ENCODE results near the gene BNC2.

The BNC2 gene

DNA sequence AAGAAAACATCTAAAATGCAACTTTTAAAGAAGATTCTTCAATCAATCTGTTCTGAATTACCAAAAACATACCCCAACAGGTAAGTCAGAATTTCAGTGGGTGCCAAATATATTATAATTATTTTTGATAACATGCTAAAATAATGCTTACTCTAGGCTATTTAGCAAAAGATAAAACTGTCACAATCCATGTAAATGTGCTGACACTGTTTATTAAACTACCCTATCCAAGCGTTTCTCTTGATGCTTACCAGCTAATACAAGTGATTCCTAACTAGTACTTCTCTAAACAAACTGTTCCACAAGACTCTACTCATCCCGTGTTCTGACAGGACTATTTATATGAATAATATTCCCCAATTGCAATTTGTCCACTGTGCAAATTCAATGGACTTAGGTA is 236.7 kb downstream of the BNC2 start:
- TF ChIP-seq, protein P1, sequence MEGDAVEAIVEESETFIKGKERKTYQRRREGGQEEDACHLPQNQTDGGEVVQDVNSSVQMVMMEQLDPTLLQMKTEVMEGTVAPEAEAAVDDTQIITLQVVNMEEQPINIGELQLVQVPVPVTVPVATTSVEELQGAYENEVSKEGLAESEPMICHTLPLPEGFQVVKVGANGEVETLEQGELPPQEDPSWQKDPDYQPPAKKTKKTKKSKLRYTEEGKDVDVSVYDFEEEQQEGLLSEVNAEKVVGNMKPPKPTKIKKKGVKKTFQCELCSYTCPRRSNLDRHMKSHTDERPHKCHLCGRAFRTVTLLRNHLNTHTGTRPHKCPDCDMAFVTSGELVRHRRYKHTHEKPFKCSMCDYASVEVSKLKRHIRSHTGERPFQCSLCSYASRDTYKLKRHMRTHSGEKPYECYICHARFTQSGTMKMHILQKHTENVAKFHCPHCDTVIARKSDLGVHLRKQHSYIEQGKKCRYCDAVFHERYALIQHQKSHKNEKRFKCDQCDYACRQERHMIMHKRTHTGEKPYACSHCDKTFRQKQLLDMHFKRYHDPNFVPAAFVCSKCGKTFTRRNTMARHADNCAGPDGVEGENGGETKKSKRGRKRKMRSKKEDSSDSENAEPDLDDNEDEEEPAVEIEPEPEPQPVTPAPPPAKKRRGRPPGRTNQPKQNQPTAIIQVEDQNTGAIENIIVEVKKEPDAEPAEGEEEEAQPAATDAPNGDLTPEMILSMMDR (IDR thresholded peaks at IDR 0.05; ENCODE audit: borderline replicate concordance, control extremely low read depth, extremely low read depth, insufficient read depth, missing control alignments) = no peak
- in situ Hi-C loops (cut with MboI; ENCODE audit: low sequenced_read_pairs, unreplicated experiment) = no loop called here
- DNase-seq (ENCODE audit: low spot score) = no peak

DNA sequence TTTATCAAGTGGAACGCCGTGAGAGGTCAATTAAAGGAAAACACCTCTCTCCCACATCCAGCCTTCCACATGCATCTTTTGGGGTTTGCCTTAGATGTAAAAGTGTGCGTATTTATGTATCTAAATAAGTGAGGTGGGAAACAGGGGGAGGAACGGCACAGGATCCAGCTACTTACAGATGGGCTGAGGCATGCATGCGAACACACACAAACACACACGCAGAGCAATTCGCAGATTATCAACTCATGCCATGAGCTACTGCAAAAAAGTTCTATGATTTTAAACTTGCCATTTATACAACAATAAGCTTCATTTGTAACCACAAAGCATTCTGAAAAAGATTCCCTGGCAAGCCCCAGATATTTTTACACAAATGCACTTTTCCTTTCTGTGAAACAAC is 242.1 kb downstream of the BNC2 start:
- in situ Hi-C loops (cut with MboI; ENCODE audit: low sequenced_read_pairs, unreplicated experiment) = no loop called here
- DNase-seq (ENCODE audit: low spot score) = no peak

DNA sequence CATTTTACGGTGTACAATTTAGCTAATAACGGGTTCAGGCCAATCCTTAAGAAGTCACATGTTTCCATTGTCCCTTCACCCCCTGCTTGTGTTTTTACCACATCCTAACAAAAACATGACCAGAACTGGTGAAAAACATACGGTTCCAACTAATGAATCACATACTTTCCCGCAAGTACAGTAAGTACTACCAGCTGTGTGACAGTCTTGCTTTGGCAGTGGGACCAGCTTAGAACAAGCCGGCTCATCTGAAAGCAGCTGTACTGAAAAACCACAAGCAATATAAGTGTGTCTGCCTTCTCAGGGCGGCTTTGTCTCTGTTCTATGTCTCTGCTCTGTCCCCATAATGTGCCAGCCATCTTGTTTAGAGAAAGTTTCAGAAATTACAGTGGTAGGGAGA is 242.5 kb downstream of the BNC2 start:
- no peak for DNase-seq (ENCODE audit: low spot score)
- in situ Hi-C loops (cut with MboI; ENCODE audit: low sequenced_read_pairs, unreplicated experiment) = no loop called here
- TF ChIP-seq, protein P1 (IDR thresholded peaks at IDR 0.05; ENCODE audit: borderline replicate concordance, control extremely low read depth, extremely low read depth, insufficient read depth, missing control alignments) = no peak

More for the DNA sequence above, 242.1 kb downstream of the BNC2 start:
- TF ChIP-seq, protein P1 (IDR thresholded peaks at IDR 0.05; ENCODE audit: borderline replicate concordance, control extremely low read depth, extremely low read depth, insufficient read depth, missing control alignments) = no peak

DNA sequence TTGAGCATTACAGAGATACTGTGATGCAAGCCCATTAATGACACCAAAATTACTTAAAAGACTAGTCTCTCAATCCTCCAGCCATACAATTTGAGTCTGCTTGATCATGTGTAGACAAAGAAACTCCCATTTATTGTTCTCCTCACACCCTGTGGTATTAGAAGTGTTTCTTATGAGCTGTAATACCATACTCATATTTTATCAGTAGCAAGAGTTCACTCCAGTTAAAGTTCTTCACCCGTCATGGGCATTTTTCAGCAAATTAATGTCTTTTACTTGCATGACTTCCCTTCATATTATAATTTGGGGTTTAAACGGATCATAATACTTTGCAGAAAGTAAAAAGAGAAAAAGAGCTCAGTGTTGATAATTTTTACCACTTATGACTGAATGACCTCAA is 242.9 kb downstream of the BNC2 start:
- in situ Hi-C loops (cut with MboI; ENCODE audit: low sequenced_read_pairs, unreplicated experiment) = no loop called here
- TF ChIP-seq, protein P1 (IDR thresholded peaks at IDR 0.05; ENCODE audit: borderline replicate concordance, control extremely low read depth, extremely low read depth, insufficient read depth, missing control alignments) = no peak
- no peak for DNase-seq (ENCODE audit: low spot score)

DNA sequence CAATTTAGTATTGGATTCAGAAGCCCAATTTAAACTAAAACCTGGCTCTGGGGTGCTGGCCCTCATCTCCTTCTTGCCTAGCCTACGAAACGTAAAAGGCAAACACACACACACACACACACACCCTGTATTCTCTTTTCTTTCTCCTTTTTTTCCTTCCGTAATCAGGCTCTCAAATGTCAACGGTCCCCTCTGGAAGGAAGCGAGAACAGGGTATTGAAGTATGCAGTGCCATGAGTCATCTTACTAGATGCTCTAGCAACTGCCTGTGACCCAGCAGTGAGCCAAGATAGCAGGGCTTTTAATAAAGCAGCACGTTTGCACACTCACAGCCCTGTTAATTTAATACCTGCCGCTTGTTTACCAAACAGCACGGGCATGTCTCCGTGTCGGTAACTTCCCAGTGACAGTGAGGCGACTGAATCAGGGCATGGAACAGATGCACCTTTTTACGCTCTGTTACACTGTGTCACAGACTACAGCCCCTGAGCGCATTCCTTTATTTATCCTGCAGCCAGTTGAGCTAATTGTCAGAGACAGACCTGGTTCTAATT is 243.8 kb downstream of the BNC2 start:
- in situ Hi-C loops (cut with MboI; ENCODE audit: low sequenced_read_pairs, unreplicated experiment) = no loop called here
- TF ChIP-seq, protein P1 (IDR thresholded peaks at IDR 0.05; ENCODE audit: borderline replicate concordance, control extremely low read depth, extremely low read depth, insufficient read depth, missing control alignments) = no peak
- DNase-seq (ENCODE audit: low spot score) = no peak

DNA sequence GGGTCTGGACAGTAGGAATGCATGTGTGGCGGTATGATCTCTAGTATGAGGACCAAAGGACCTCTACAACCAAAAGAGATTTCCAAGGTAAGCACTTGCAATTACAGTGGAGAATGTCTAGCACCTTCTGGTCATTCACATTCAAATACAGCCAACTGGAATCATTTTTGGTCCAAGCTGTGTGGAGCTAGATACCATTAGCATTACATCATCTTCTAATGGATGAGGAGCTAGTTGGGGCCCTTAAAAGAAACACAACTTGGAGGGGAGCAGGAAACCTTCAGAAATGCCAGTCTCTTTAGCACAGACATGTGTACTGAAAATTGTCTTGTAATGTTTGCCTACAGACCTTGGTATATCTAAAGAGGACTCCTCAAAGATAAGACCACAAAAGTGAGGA is 244.7 kb downstream of the BNC2 start:
- in situ Hi-C loops (cut with MboI; ENCODE audit: low sequenced_read_pairs, unreplicated experiment) = no loop called here
- no peak for DNase-seq (ENCODE audit: low spot score)
- TF ChIP-seq, protein P1 (IDR thresholded peaks at IDR 0.05; ENCODE audit: borderline replicate concordance, control extremely low read depth, extremely low read depth, insufficient read depth, missing control alignments) = no peak

Measured in GM13976 (cell line).